ENCODE measurements around the gene NACC1. TPM values are rescaled to one million over a fixed set of nuclear protein-coding genes. Genes with fewer than 3 reads are reported as not detected.
A peak's percentile ranks its signal among the peaks of the same experiment; 100 is the strongest.

Gene NACC1
- total RNA-seq, 1 donor from 2014 or later: 68.6 TPM

- Mint-ChIP-seq H3K27ac (ENCODE audit: unreplicated experiment) (peak within 1 kb of the TSS; percentile 91), H3K9me3 (ENCODE audit: unreplicated experiment) (peaks cover 12% of the 10 kb centered on the region), H3K4me3 (ENCODE audit: unreplicated experiment) (peak within 1 kb of the TSS; percentile 94), H3K27me3 (ENCODE audit: unreplicated experiment) (peaks cover 11% of the 10 kb centered on the region), H3K4me1 (ENCODE audit: low read depth, unreplicated experiment) (peaks cover 15% of the 10 kb centered on the region), H3K36me3 (ENCODE audit: unreplicated experiment) (no peaks in the 10 kb centered on the region)
- DNase-seq: peak; percentile 91
- no peak for TF ChIP-seq CTCF (IDR thresholded peaks at IDR 0.05; ENCODE audit: partially characterized antibody, unreplicated experiment)
Observed at GRCh38 chr19:13116282-13117175, 1.5 kb upstream of the NACC1 start, which contains the start of gene TRMT1. TSS of gene TRMT1 (minus strand) at chr19:13116740. CDS start at chr19:13116399, 341 bp downstream.

GRCh38 chr19:13117176-13117771 lies 790 bp upstream of the NACC1 start:
- no peak for TF ChIP-seq CTCF (IDR thresholded peaks at IDR 0.05; ENCODE audit: partially characterized antibody, unreplicated experiment)
- H3K4me3 Mint-ChIP-seq (ENCODE audit: unreplicated experiment): peak overlapping the region; percentile 94
- H3K36me3 Mint-ChIP-seq (ENCODE audit: unreplicated experiment): no peaks in the 10 kb centered on the region
- peaks cover 11% of the 10 kb centered on the region for H3K27me3 Mint-ChIP-seq (ENCODE audit: unreplicated experiment)
- H3K4me1 Mint-ChIP-seq (ENCODE audit: low read depth, unreplicated experiment): peaks cover 15% of the 10 kb centered on the region
- DNase-seq: no peak
- H3K27ac Mint-ChIP-seq (ENCODE audit: unreplicated experiment): peak overlapping the region; percentile 91
- H3K9me3 Mint-ChIP-seq (ENCODE audit: unreplicated experiment): peaks cover 13% of the 10 kb centered on the region

- Mint-ChIP-seq H3K27me3 (ENCODE audit: unreplicated experiment) (peaks cover 11% of the 10 kb centered on the region), H3K9me3 (ENCODE audit: unreplicated experiment) (peaks cover 15% of the 10 kb centered on the region), H3K4me3 (ENCODE audit: unreplicated experiment) (peak overlapping the region; percentile 86), H3K4me1 (ENCODE audit: low read depth, unreplicated experiment) (peaks cover 17% of the 10 kb centered on the region), H3K36me3 (ENCODE audit: unreplicated experiment) (no peaks in the 10 kb centered on the region), H3K27ac (ENCODE audit: unreplicated experiment) (peak overlapping the region; percentile 64)
- TF ChIP-seq CTCF (IDR thresholded peaks at IDR 0.05; ENCODE audit: partially characterized antibody, unreplicated experiment): no peak
- peak; percentile 70 for DNase-seq
Observed at GRCh38 chr19:13118424-13119193, 545 bp downstream of the NACC1 start.

GRCh38 chr19:13119627-13120026 lies 1.6 kb downstream of the NACC1 start:
- no peak overlapping the region for H3K27ac Mint-ChIP-seq (ENCODE audit: unreplicated experiment)
- H3K9me3 Mint-ChIP-seq (ENCODE audit: unreplicated experiment): peaks cover 15% of the 10 kb centered on the region
- peak overlapping the region; percentile 86 for H3K4me3 Mint-ChIP-seq (ENCODE audit: unreplicated experiment)
- H3K4me1 Mint-ChIP-seq (ENCODE audit: low read depth, unreplicated experiment): peaks cover 17% of the 10 kb centered on the region
- H3K36me3 Mint-ChIP-seq (ENCODE audit: unreplicated experiment): no peaks in the 10 kb centered on the region
- peaks cover 11% of the 10 kb centered on the region for H3K27me3 Mint-ChIP-seq (ENCODE audit: unreplicated experiment)
- no peak for TF ChIP-seq CTCF (IDR thresholded peaks at IDR 0.05; ENCODE audit: partially characterized antibody, unreplicated experiment)
- DNase-seq: no peak

Data from glutamatergic neuron (in vitro differentiated cells).